PC-9 (cell line): ENCODE measurements around the gene SMAGP. TPM values are rescaled to one million over a fixed set of nuclear protein-coding genes. Genes with fewer than 3 reads are reported as not detected.

Experiments
- BruUV-seq: library from RNA; stranded (reverse); fragments of 400-500 nt; replicated peaks from 2 replicates; lab custom pipeline; 2021; lab: Mats Ljungman, UMichigan
- CTCF ChIA-PET: fragments of 300-600 bp; sonication (Branson Sonifier 250); formaldehyde crosslinking; loops from one replicate; lab custom pipeline; 2022; ENCODE audit warnings: antibody characterized with exemption; lab: Charles Lee
- POLR2A ChIA-PET: fragments of 300-600 bp; sonication (Branson Sonifier 250); formaldehyde crosslinking; loops from one replicate; lab custom pipeline; 2022; ENCODE audit warnings: antibody characterized with exemption; ENCODE audit not compliant: unreplicated experiment; lab: Charles Lee
- DNase-seq, 2 experiments: peaks; one replicate each; pipeline versions ENCODE4 v3.0.0 to v3.0.0-alpha.2; 2015 to 2022; ENCODE audit warnings: mixed read lengths in 1 of 2
- H2AFZ ChIP-seq: fragments of 200-600 bp; sonication (generic); 2 replicates; pipeline ENCODE4 v1.8.1; 2017; ENCODE audit warnings: antibody characterized with exemption
- H3F3A ChIP-seq: fragments of 200-600 bp; sonication (generic); 2 replicates; pipeline ENCODE4 v1.8.1; 2017; ENCODE audit warnings: antibody characterized with exemption, mild to moderate bottlenecking, low read depth; ENCODE audit not compliant: insufficient read depth
- H3K27ac ChIP-seq: fragments of 200-600 bp; sonication (generic); 2 replicates; pipeline ENCODE4 v1.6.1; 2016; ENCODE audit warnings: mixed run types
- H3K27me3 ChIP-seq: fragments of 200-600 bp; sonication (generic); 2 replicates; pipeline ENCODE4 v1.6.1; 2016; ENCODE audit warnings: low read depth, mixed run types; ENCODE audit not compliant: insufficient read depth
- H3K36me3 ChIP-seq: fragments of 200-600 bp; sonication (generic); 2 replicates; pipeline ENCODE4 v1.6.1; 2016; ENCODE audit warnings: low read depth, mixed run types
- H3K4me1 ChIP-seq: fragments of 200-600 bp; sonication (generic); replicated peaks from 2 replicates; pipeline ENCODE4 v1.6.1; 2016; ENCODE audit warnings: mixed run types; ENCODE audit not compliant: insufficient read depth
- H3K4me2 ChIP-seq: fragments of 200-600 bp; sonication (generic); 2 replicates; pipeline ENCODE4 v1.6.1; 2017; ENCODE audit warnings: mixed run types
- H3K4me3 ChIP-seq: fragments of 200-600 bp; sonication (generic); 2 replicates; pipeline ENCODE4 v1.6.1; 2016; ENCODE audit warnings: mixed run types
- H3K79me2 ChIP-seq: fragments of 200-600 bp; sonication (generic); 2 replicates; pipeline ENCODE4 v1.6.1; 2017; ENCODE audit warnings: low read depth, mixed run types
- H3K9me2 ChIP-seq: fragments of 200-600 bp; sonication (generic); 2 replicates; pipeline ENCODE4 v1.8.1; 2017; ENCODE audit warnings: mild to moderate bottlenecking; ENCODE audit not compliant: insufficient read depth
- H3K9me3 ChIP-seq: fragments of 200-600 bp; sonication (generic); 2 replicates; pipeline ENCODE4 v1.8.1; 2016; ENCODE audit warnings: low read depth; ENCODE audit not compliant: insufficient read depth
- H4K20me1 ChIP-seq: fragments of 200-600 bp; sonication (generic); 2 replicates; pipeline ENCODE4 v1.8.1; 2017; ENCODE audit not compliant: insufficient read depth
- EZH2 ChIP-seq: fragments of 200-600 bp; sonication (generic); IDR thresholded peaks from 2 replicates; pipeline ENCODE4 v1.8.0; 2017; ENCODE audit warnings: antibody characterized with exemption, low read depth
- intact Hi-C: fragments of 100-400 bp; cut with micrococcal nuclease; formaldehyde crosslinking; loops from one replicate; pipeline ENCODE4 v1.10.0; 2022; ENCODE audit not compliant: unreplicated experiment
- total RNA-seq: library from RNA; stranded (reverse); gene quantifications from 2 replicates; pipeline ENCODE4 v1.2.3, GENCODE V29; 2021
- TF ChIP-seq, protein P1 (sequence below): fragments of 200-600 bp; sonication (generic); conservative IDR thresholded peaks from 2 replicates; pipeline ENCODE4 v1.6.1; 2017; ENCODE audit warnings: mixed run types, antibody characterized with exemption, mild to moderate bottlenecking, moderate library complexity

Gene SMAGP
- total RNA-seq, 1 experiment from 2014 or later = 36.3 TPM

DNA sequence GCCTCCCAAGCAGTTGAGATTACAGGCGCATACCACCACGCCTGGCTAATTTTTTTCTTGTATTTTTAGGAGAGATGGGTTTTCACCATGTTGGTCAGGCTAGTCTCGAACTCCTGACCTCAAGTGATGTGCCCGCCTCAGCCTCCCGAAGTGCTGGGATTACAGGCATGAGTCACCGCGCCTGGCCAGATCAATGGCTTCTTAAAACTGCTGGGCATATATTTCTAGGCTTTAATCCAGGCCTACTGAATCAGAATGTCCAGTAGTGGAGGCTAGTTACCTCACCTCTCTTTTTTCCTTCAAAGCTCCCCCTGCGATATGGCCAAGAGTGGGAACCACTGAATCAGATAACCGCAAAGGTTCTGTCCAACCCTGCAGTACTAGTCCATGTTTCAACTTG is 69.4 kb downstream of the SMAGP start:
- ChIA-PET POLR2A (no interaction called here), CTCF (no interaction called here)
- Histone ChIP-seq H4K20me1 (no peaks in the 10 kb centered on the region), H3K79me2 (no peaks in the 10 kb centered on the region), H3K9me3 (no peaks in the 10 kb centered on the region), H3F3A (0 out of 2 replicates have a peak, but pooled peaks cover 5% of the 10 kb centered on the region), H3K27me3 (no peaks in the 10 kb centered on the region), H3K4me2 (no peak overlapping the region), H3K4me1 (no peaks in the 10 kb centered on the region), H3K27ac (no peak overlapping the region), H2AFZ (no peak overlapping the region), H3K4me3 (no peak overlapping the region), H3K9me2 (no peaks in the 10 kb centered on the region), H3K36me3 (no peaks in the 10 kb centered on the region)
- BruUV-seq = no TSS peak
- intact Hi-C loops = no loop called here
- TF ChIP-seq, protein P1, sequence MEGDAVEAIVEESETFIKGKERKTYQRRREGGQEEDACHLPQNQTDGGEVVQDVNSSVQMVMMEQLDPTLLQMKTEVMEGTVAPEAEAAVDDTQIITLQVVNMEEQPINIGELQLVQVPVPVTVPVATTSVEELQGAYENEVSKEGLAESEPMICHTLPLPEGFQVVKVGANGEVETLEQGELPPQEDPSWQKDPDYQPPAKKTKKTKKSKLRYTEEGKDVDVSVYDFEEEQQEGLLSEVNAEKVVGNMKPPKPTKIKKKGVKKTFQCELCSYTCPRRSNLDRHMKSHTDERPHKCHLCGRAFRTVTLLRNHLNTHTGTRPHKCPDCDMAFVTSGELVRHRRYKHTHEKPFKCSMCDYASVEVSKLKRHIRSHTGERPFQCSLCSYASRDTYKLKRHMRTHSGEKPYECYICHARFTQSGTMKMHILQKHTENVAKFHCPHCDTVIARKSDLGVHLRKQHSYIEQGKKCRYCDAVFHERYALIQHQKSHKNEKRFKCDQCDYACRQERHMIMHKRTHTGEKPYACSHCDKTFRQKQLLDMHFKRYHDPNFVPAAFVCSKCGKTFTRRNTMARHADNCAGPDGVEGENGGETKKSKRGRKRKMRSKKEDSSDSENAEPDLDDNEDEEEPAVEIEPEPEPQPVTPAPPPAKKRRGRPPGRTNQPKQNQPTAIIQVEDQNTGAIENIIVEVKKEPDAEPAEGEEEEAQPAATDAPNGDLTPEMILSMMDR = no peak
- no peak for TF ChIP-seq EZH2
- no peak for DNase-seq

DNA sequence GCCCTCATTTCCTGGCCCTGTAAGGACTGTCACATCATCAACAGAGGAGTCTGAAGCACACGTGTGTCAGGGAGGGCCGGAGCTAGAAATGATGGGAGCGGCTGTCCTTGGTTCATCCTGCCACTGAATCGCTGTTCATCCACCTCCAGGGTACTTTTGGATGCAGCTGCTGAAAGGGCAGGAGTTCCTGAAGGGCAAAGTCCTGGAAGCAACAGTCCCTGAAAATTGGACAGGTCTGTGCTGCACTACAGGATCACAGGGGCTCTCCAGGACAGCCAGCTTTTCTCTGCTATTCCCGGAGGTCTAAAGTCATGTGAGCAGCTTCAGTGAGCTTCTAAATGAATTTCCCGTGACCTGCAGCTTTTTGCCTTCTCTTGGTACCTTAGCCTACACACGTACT is 70.1 kb downstream of the SMAGP start:
- 0 out of 2 replicates have a peak, but pooled peaks cover 5% of the 10 kb centered on the region for H3F3A ChIP-seq
- no peak overlapping the region for H3K4me3 ChIP-seq
- no peak for DNase-seq
- no TSS peak for BruUV-seq
- CTCF ChIA-PET = no interaction called here
- H2AFZ ChIP-seq = no peak overlapping the region
- POLR2A ChIA-PET = no interaction called here
- no peaks in the 10 kb centered on the region for H3K9me3 ChIP-seq
- no peaks in the 10 kb centered on the region for H4K20me1 ChIP-seq
- no peaks in the 10 kb centered on the region for H3K27me3 ChIP-seq
- H3K4me2 ChIP-seq = no peak overlapping the region
- no peaks in the 10 kb centered on the region for H3K36me3 ChIP-seq
- intact Hi-C loops = no loop called here
- H3K4me1 ChIP-seq = no peaks in the 10 kb centered on the region
- H3K27ac ChIP-seq = no peak overlapping the region
- H3K79me2 ChIP-seq = no peaks in the 10 kb centered on the region
- TF ChIP-seq, protein P1 = no peak
- no peak for TF ChIP-seq EZH2
- H3K9me2 ChIP-seq = no peaks in the 10 kb centered on the region

- CTCF ChIA-PET = no interaction called here
- intact Hi-C loops = no loop called here
- H3K4me2 ChIP-seq = no peak overlapping the region
- no peaks in the 10 kb centered on the region for H3K27me3 ChIP-seq
- H3K9me2 ChIP-seq = no peaks in the 10 kb centered on the region
- H3K79me2 ChIP-seq = no peaks in the 10 kb centered on the region
- BruUV-seq = no TSS peak
- H2AFZ ChIP-seq = no peak overlapping the region
- POLR2A ChIA-PET = no interaction called here
- TF ChIP-seq, protein P1 = no peak
- no peak for TF ChIP-seq EZH2
- H3K27ac ChIP-seq = no peak overlapping the region
- 0 out of 2 replicates have a peak, but pooled peaks cover 5% of the 10 kb centered on the region for H3F3A ChIP-seq
- DNase-seq = no peak
- H3K9me3 ChIP-seq = no peaks in the 10 kb centered on the region
- no peaks in the 10 kb centered on the region for H3K4me1 ChIP-seq
- H3K36me3 ChIP-seq = no peaks in the 10 kb centered on the region
- no peak overlapping the region for H3K4me3 ChIP-seq
- no peaks in the 10 kb centered on the region for H4K20me1 ChIP-seq
These were observed 70.8 kb downstream of the SMAGP start for GRCh38 chr12:51199366-51199945.
